ENCODE measurements around the gene DDX39B.

DDX39B gene

GRCh38 chr6:31546958-31547726 is 5.3 kb upstream of the DDX39B start, which contains the start of gene NFKBIL1 (continued):
- peak; percentile 97 for TF ChIP-seq PATZ1 (tag by site-specific recombination; IDR thresholded peaks at IDR 0.05)
- TF ChIP-seq ZFP69B (tag by site-specific recombination; IDR thresholded peaks at IDR 0.05), result peak; percentile 92
- TF ChIP-seq ZNF202 (tag by site-specific recombination; IDR thresholded peaks at IDR 0.05; ENCODE audit: borderline replicate concordance), result no peak
- peak; percentile 78 for TF ChIP-seq WT1 (tag by site-specific recombination; IDR thresholded peaks at IDR 0.05)
- TF ChIP-seq, protein P1, sequence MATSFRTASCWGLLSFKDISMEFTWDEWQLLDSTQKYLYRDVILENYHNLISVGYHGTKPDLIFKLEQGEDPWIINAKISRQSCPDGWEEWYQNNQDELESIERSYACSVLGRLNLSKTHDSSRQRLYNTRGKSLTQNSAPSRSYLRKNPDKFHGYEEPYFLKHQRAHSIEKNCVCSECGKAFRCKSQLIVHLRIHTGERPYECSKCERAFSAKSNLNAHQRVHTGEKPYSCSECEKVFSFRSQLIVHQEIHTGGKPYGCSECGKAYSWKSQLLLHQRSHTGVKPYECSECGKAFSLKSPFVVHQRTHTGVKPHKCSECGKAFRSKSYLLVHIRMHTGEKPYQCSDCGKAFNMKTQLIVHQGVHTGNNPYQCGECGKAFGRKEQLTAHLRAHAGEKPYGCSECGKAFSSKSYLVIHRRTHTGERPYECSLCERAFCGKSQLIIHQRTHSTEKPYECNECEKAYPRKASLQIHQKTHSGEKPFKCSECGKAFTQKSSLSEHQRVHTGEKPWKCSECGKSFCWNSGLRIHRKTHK (tag by site-specific recombination; IDR thresholded peaks at IDR 0.05), result no peak
- TF ChIP-seq HOXD13 (CRISPR knock-in tag; IDR thresholded peaks at IDR 0.05; ENCODE audit: borderline replicate concordance), result no peak
- TF ChIP-seq, protein P2, sequence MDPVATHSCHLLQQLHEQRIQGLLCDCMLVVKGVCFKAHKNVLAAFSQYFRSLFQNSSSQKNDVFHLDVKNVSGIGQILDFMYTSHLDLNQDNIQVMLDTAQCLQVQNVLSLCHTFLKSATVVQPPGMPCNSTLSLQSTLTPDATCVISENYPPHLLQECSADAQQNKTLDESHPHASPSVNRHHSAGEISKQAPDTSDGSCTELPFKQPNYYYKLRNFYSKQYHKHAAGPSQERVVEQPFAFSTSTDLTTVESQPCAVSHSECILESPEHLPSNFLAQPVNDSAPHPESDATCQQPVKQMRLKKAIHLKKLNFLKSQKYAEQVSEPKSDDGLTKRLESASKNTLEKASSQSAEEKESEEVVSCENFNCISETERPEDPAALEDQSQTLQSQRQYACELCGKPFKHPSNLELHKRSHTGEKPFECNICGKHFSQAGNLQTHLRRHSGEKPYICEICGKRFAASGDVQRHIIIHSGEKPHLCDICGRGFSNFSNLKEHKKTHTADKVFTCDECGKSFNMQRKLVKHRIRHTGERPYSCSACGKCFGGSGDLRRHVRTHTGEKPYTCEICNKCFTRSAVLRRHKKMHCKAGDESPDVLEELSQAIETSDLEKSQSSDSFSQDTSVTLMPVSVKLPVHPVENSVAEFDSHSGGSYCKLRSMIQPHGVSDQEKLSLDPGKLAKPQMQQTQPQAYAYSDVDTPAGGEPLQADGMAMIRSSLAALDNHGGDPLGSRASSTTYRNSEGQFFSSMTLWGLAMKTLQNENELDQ (tag by site-specific recombination; IDR thresholded peaks at IDR 0.05; ENCODE audit: low read depth), result no peak
- peak; percentile 85; the same call in 1 of the 2 replicates for TF ChIP-seq ZNF24 (tag by site-specific recombination; IDR thresholded peaks at IDR 0.05)
- no peak; the same call in 1 of the 2 replicates for TF ChIP-seq ZNF211 (tag by site-specific recombination; IDR thresholded peaks at IDR 0.05; ENCODE audit: low read depth)
- peak; percentile 91 for TF ChIP-seq ZNF639 (tag by site-specific recombination; IDR thresholded peaks at IDR 0.05)
- TF ChIP-seq ZNF175 (tag by site-specific recombination; IDR thresholded peaks at IDR 0.05), result no peak
- TF ChIP-seq, protein P3, sequence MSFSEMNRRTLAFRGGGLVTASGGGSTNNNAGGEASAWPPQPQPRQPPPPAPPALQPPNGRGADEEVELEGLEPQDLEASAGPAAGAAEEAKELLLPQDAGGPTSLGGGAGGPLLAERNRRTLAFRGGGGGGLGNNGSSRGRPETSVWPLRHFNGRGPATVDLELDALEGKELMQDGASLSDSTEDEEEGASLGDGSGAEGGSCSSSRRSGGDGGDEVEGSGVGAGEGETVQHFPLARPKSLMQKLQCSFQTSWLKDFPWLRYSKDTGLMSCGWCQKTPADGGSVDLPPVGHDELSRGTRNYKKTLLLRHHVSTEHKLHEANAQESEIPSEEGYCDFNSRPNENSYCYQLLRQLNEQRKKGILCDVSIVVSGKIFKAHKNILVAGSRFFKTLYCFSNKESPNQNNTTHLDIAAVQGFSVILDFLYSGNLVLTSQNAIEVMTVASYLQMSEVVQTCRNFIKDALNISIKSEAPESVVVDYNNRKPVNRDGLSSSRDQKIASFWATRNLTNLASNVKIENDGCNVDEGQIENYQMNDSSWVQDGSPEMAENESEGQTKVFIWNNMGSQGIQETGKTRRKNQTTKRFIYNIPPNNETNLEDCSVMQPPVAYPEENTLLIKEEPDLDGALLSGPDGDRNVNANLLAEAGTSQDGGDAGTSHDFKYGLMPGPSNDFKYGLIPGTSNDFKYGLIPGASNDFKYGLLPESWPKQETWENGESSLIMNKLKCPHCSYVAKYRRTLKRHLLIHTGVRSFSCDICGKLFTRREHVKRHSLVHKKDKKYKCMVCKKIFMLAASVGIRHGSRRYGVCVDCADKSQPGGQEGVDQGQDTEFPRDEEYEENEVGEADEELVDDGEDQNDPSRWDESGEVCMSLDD (tag by site-specific recombination; IDR thresholded peaks at IDR 0.05), result peak; percentile 91
- 0 out of 2 replicates have a peak, but pooled peaks have one; percentile 37 for TF ChIP-seq ZNF501 (tag by site-specific recombination; IDR thresholded peaks at IDR 0.05)
- TF ChIP-seq, protein P4, sequence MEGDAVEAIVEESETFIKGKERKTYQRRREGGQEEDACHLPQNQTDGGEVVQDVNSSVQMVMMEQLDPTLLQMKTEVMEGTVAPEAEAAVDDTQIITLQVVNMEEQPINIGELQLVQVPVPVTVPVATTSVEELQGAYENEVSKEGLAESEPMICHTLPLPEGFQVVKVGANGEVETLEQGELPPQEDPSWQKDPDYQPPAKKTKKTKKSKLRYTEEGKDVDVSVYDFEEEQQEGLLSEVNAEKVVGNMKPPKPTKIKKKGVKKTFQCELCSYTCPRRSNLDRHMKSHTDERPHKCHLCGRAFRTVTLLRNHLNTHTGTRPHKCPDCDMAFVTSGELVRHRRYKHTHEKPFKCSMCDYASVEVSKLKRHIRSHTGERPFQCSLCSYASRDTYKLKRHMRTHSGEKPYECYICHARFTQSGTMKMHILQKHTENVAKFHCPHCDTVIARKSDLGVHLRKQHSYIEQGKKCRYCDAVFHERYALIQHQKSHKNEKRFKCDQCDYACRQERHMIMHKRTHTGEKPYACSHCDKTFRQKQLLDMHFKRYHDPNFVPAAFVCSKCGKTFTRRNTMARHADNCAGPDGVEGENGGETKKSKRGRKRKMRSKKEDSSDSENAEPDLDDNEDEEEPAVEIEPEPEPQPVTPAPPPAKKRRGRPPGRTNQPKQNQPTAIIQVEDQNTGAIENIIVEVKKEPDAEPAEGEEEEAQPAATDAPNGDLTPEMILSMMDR (tag by site-specific recombination; IDR thresholded peaks at IDR 0.05), result no peak; the same call in 1 of the 2 replicates
- TF ChIP-seq, protein P5, sequence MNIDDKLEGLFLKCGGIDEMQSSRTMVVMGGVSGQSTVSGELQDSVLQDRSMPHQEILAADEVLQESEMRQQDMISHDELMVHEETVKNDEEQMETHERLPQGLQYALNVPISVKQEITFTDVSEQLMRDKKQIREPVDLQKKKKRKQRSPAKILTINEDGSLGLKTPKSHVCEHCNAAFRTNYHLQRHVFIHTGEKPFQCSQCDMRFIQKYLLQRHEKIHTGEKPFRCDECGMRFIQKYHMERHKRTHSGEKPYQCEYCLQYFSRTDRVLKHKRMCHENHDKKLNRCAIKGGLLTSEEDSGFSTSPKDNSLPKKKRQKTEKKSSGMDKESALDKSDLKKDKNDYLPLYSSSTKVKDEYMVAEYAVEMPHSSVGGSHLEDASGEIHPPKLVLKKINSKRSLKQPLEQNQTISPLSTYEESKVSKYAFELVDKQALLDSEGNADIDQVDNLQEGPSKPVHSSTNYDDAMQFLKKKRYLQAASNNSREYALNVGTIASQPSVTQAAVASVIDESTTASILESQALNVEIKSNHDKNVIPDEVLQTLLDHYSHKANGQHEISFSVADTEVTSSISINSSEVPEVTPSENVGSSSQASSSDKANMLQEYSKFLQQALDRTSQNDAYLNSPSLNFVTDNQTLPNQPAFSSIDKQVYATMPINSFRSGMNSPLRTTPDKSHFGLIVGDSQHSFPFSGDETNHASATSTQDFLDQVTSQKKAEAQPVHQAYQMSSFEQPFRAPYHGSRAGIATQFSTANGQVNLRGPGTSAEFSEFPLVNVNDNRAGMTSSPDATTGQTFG (tag by site-specific recombination; IDR thresholded peaks at IDR 0.05; ENCODE audit: borderline replicate concordance), result no peak
- TF ChIP-seq ZNF362 (tag by site-specific recombination; IDR thresholded peaks at IDR 0.05), result no peak
- TF ChIP-seq ZNF221 (tag by site-specific recombination; IDR thresholded peaks at IDR 0.05; ENCODE audit: borderline replicate concordance), result no peak
- TF ChIP-seq ZNF223 (tag by site-specific recombination; IDR thresholded peaks at IDR 0.05), result no peak
- no peak for TF ChIP-seq ZBTB1 (tag by site-specific recombination; IDR thresholded peaks at IDR 0.05)
